ENCODE data around the gene ASTN2. TPM values are rescaled to one million over a fixed set of nuclear protein-coding genes. Genes with fewer than 3 reads are reported as not detected.

The ASTN2 gene
- total and polyA plus RNA-seq, 10 of the 15 experiments (the other 5 are each of a cell fraction or from before 2014, with no cell fraction given) = 1.4 to 15.7 (median 7.0) TPM

GRCh38 chr9:116467740-116468351, 947.0 kb downstream of the ASTN2 start (continued):
- no peak for TF ChIP-seq PBX3 (IDR thresholded peaks at IDR 0.05; ENCODE audit: insufficient replicate concordance, low read depth, low read length)
- TF ChIP-seq BCL11A (IDR thresholded peaks at IDR 0.05; ENCODE audit: low read depth, low read length) = no peak
- TF ChIP-seq SRF (IDR thresholded peaks at IDR 0.05; ENCODE audit: low read depth in 2 of 2, low read length in 2 of 2) = no peak
- TF ChIP-seq STAT3 (IDR thresholded peaks at IDR 0.05; ENCODE audit: low read depth, low read length) = no peak

DNA sequence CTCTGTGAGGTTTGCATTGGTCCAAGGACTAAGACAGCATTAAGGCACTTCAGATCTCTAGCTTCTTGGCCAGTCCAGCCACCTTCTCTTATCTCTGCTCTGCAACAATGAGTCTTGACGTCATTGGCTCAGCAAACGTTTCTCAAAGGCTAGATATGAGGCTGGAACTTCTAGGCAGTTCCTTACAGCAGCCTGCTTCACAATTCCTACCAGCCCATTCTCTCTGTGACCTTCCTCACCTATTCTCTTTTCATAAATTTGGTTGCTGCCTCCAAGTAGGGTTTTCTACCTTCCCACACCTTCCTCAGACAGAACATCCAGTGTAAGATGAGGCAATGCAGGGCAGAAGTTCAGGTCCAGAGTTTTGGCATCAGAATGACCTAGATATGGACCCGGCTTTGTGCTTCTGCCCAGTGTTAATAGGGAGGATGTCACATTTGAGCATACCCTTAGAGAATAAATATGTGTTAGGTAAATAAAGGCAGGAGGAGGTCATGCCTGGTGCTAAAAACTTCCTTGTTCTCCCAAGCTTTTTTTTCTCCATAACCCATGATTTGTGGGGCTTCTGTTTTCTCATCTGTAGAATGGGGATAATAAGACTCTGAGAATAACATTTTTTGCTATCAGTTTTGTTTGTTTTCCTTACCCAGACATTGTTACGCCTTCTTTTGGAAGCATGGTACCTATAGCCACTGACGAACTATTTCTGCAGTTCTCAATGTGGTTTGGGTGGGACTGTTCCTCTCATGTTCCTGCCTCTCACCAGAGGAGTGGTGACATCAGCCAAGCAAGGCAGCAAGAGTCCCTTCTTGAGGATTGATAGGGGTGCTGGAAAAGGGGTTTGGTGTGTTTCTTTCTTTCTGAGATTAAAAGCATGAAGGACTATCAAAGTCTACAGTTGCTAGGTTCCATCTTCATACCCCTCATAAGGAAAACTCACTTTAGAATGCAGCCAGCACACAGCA, 948.3 kb downstream of the ASTN2 start:
- intact Hi-C loops (cut with micrococcal nuclease; ENCODE audit: unreplicated experiment) = no loop called here
- Histone ChIP-seq H2AFZ (ENCODE audit: control insufficient read depth, low read depth, low read length) (no peak overlapping the region), H3K4me2 (ENCODE audit: control insufficient read depth, insufficient read depth) (no peak overlapping the region), H3K36me3 (ENCODE audit: control insufficient read depth in 2 of 2, insufficient read depth in 2 of 2, low read length in 1 of 2) (no peaks in the 10 kb centered on the region), H3K9ac (ENCODE audit: control insufficient read depth, insufficient read depth, low read length) (no peak overlapping the region), H3K9me3 (replicated peaks; ENCODE audit: control insufficient read depth, insufficient read depth, low read length) (no peaks in the 10 kb centered on the region), H3K27ac (ENCODE audit: control insufficient read depth, insufficient read depth) (no peak overlapping the region), H4K20me1 (ENCODE audit: control insufficient read depth, insufficient read depth) (0 out of 2 replicates have a peak, but pooled peaks cover 3% of the 10 kb centered on the region), H3K4me3 (no peak overlapping the region), H3K4me1 (ENCODE audit: control insufficient read depth, insufficient read depth, low read length) (no peaks in the 10 kb centered on the region), H3K79me2 (ENCODE audit: control insufficient read depth, insufficient read depth, low read length) (no peaks in the 10 kb centered on the region), H3K27me3 (replicated peaks in 1 of 2; ENCODE audit: control insufficient read depth in 2 of 2, insufficient read depth in 2 of 2, low read length in 1 of 2) (no peaks in the 10 kb centered on the region)
- POLR2A ChIA-PET = no interaction called here
- WGBS (ENCODE audit: insufficient coverage, insufficient replicate concordance, low lambda C conversion rate, missing lambda C conversion rate) = 58% methylated on average over 5 of the region's 5 CpGs
- SMC1A ChIA-PET (ENCODE audit: uncharacterized antibody, unreplicated experiment) = no interaction called here
- CTCF ChIA-PET = no interaction called here
- FAIRE-seq (no peak), DNase-seq (ENCODE audit: low read depth, low spot score) (no peak), ATAC-seq (no peak)
- RAD21 ChIA-PET (ENCODE audit: unreplicated experiment) = no interaction called here
- in situ Hi-C loops (cut with MboI) = no loop called here
- no TSS peak for BruUV-seq (replicated peaks)
- TF ChIP-seq LARP7 (IDR thresholded peaks at IDR 0.05) (no peak), KLF5 (IDR thresholded peaks at IDR 0.05; ENCODE audit: partially characterized antibody) (no peak), IKZF1 (conservative IDR thresholded peaks at IDR 0.05) (no peak), POLR2AphosphoS5 (IDR thresholded peaks at IDR 0.05; ENCODE audit: low read length) (no peak), CHD2 (IDR thresholded peaks at IDR 0.05; ENCODE audit: borderline replicate concordance, low read depth, low read length) (no peak), ZNF384 (IDR thresholded peaks at IDR 0.05; ENCODE audit: borderline replicate concordance, low read depth, low read length) (no peak), TCF3 (IDR thresholded peaks at IDR 0.05; ENCODE audit: borderline replicate concordance, insufficient read depth, low read depth, low read length) (no peak), TCF12 (IDR thresholded peaks at IDR 0.05; ENCODE audit: low read depth, low read length) (no peak), NFYB (IDR thresholded peaks at IDR 0.05; ENCODE audit: insufficient read depth, low read depth, low read length) (no peak), STAT3 (IDR thresholded peaks at IDR 0.05; ENCODE audit: low read depth, low read length) (no peak), POU2F2 (IDR thresholded peaks at IDR 0.05; ENCODE audit: borderline replicate concordance, low read depth, low read length) (no peak)
- TF ChIP-seq, protein P1, sequence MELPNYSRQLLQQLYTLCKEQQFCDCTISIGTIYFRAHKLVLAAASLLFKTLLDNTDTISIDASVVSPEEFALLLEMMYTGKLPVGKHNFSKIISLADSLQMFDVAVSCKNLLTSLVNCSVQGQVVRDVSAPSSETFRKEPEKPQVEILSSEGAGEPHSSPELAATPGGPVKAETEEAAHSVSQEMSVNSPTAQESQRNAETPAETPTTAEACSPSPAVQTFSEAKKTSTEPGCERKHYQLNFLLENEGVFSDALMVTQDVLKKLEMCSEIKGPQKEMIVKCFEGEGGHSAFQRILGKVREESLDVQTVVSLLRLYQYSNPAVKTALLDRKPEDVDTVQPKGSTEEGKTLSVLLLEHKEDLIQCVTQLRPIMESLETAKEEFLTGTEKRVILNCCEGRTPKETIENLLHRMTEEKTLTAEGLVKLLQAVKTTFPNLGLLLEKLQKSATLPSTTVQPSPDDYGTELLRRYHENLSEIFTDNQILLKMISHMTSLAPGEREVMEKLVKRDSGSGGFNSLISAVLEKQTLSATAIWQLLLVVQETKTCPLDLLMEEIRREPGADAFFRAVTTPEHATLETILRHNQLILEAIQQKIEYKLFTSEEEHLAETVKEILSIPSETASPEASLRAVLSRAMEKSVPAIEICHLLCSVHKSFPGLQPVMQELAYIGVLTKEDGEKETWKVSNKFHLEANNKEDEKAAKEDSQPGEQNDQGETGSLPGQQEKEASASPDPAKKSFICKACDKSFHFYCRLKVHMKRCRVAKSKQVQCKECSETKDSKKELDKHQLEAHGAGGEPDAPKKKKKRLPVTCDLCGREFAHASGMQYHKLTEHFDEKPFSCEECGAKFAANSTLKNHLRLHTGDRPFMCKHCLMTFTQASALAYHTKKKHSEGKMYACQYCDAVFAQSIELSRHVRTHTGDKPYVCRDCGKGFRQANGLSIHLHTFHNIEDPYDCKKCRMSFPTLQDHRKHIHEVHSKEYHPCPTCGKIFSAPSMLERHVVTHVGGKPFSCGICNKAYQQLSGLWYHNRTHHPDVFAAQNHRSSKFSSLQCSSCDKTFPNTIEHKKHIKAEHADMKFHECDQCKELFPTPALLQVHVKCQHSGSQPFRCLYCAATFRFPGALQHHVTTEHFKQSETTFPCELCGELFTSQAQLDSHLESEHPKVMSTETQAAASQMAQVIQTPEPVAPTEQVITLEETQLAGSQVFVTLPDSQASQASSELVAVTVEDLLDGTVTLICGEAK (IDR thresholded peaks at IDR 0.05; ENCODE audit: borderline replicate concordance) = no peak
